H1 (cell line): ENCODE results near the gene XIRP1. TPM values are rescaled to one million over a fixed set of nuclear protein-coding genes. Genes with fewer than 3 reads are reported as not detected.

Experiments used
- CTCF ChIA-PET: fragments of 300-600 bp; sonication (Branson Sonifier 250); formaldehyde crosslinking; loops from one replicate; lab custom pipeline; 2021; ENCODE audit not compliant: partially characterized antibody; lab: Charles Lee
- POLR2A ChIA-PET: fragments of 300-600 bp; sonication (Branson Sonifier 250); formaldehyde crosslinking; loops from one replicate; lab custom pipeline; 2021; ENCODE audit warnings: inconsistent platforms; ENCODE audit not compliant: partially characterized antibody; lab: Charles Lee
- DNase-seq, 2 experiments: peaks; one replicate each; pipeline versions ENCODE4 v3.0.0 to v3.0.0-alpha.2; 2010 to 2022; ENCODE audit warnings: low spot score in 2 of 2, low read depth in 1 of 2, mixed read lengths in 1 of 2
- FAIRE-seq: peaks from 2 replicates; lab custom pipeline; 2011; peaks lifted over from hg19 to GRCh38; lab: Jason Lieb, UNC
- H2AFZ ChIP-seq: 2 replicates; pipeline ENCODE4 v1.8.1; 2012; ENCODE audit warnings: low read length, inconsistent platforms
- H2AK5ac ChIP-seq: 2 replicates; pipeline ENCODE4 v1.6.1; 2013; ENCODE audit warnings: low read depth, low read length
- H2BK120ac ChIP-seq: replicated peaks from 2 replicates; pipeline ENCODE3; 2013; ENCODE audit warnings: low read depth, low read length, inconsistent platforms
- H2BK12ac ChIP-seq: 2 replicates; pipeline ENCODE4 v1.6.1; 2013; ENCODE audit warnings: low read depth, low read length
- H2BK15ac ChIP-seq: 2 replicates; pipeline ENCODE4 v1.6.1; 2013; ENCODE audit warnings: low read length
- H2BK20ac ChIP-seq: 2 replicates; pipeline ENCODE4 v1.6.1; 2013; ENCODE audit warnings: low read length
- H2BK5ac ChIP-seq: 2 replicates; pipeline ENCODE4 v1.6.1; 2013; ENCODE audit warnings: low read depth, low read length
- H3K14ac ChIP-seq: 2 replicates; pipeline ENCODE4 v1.6.1; 2013; ENCODE audit warnings: inconsistent platforms; ENCODE audit not compliant: insufficient read length
- H3K18ac ChIP-seq: 2 replicates; pipeline ENCODE4 v1.6.1; 2013; ENCODE audit warnings: low read length; ENCODE audit errors: extremely low read depth
- H3K23ac ChIP-seq: 2 replicates; pipeline ENCODE4 v1.6.1; 2013; ENCODE audit warnings: inconsistent platforms; ENCODE audit not compliant: insufficient read length
- H3K23me2 ChIP-seq: 2 replicates; pipeline ENCODE4 v1.6.1; 2013; ENCODE audit warnings: low read depth, low read length
- H3K27ac ChIP-seq: 2 replicates; pipeline ENCODE4 v1.6.1; 2011; ENCODE audit warnings: low read depth, low read length, inconsistent platforms
- H3K27me3 ChIP-seq, 4 experiments: replicated peaks in 1 of 4; 1 replicate in 1 of 4; 2 replicates in 3 of 4; pipeline versions ENCODE4 v1.6.1 to v1.8.1; 2011 to 2013; ENCODE audit warnings: low read length in 3 of 4, mild to moderate bottlenecking in 3 of 4, inconsistent platforms in 2 of 4, mixed read lengths in 2 of 4, moderate library complexity in 1 of 4; ENCODE audit not compliant: control insufficient read depth in 3 of 4, insufficient read depth in 3 of 4; ENCODE audit errors: extremely low read depth in 1 of 4
- H3K36me3 ChIP-seq, 4 experiments: 2 replicates each; pipeline versions ENCODE4 v1.6.1 to v1.8.1; 2011 to 2013; ENCODE audit warnings: mild to moderate bottlenecking in 4 of 4, low read length in 3 of 4, moderate library complexity in 2 of 4, control low read depth in 1 of 4, inconsistent platforms in 1 of 4; ENCODE audit not compliant: insufficient read depth in 4 of 4, control insufficient read depth in 2 of 4
- H3K4ac ChIP-seq: replicated peaks from 2 replicates; pipeline ENCODE3; 2013; ENCODE audit warnings: low read length, low read depth, mixed read lengths, inconsistent platforms; ENCODE audit not compliant: insufficient read length
- H3K4me1 ChIP-seq, 4 experiments: replicated peaks in 1 of 4; 1 replicate in 1 of 4; 2 replicates in 3 of 4; pipeline versions ENCODE4 v1.6.1 to v1.8.1; 2011 to 2013; ENCODE audit warnings: low read length in 3 of 4, inconsistent platforms in 2 of 4, mixed read lengths in 1 of 4; ENCODE audit not compliant: insufficient read depth in 4 of 4, control insufficient read depth in 3 of 4
- H3K4me2 ChIP-seq, 2 experiments: 2 replicates each; pipeline versions ENCODE4 v1.6.1 to v1.8.1; 2011 to 2013; ENCODE audit warnings: low read depth in 2 of 2, low read length in 2 of 2, control low read depth in 1 of 2, inconsistent platforms in 1 of 2, mild to moderate bottlenecking in 1 of 2; ENCODE audit not compliant: insufficient read depth in 1 of 2
- H3K4me3 ChIP-seq, 4 experiments: fragments of 200-600, 300-600 bp in 1 of 4; sonication (generic), shearing (Covaris generic), sonication (Bioruptor Twin) in 1 of 4; 2 replicates each; pipeline versions ENCODE4 v1.5.1 to v1.8.1; 2011 to 2016; ENCODE audit warnings: low read length in 4 of 4, low read depth in 3 of 4, control low read depth in 2 of 4, inconsistent platforms in 2 of 4, mild to moderate bottlenecking in 2 of 4, mixed read lengths in 1 of 4, moderate library complexity in 1 of 4; ENCODE audit not compliant: insufficient read depth in 2 of 4; ENCODE audit errors: extremely low read depth in 1 of 4
- H3K56ac ChIP-seq: replicated peaks from 2 replicates; pipeline ENCODE3; 2013; ENCODE audit warnings: low read depth, mild to moderate bottlenecking, mixed read lengths, low read length, inconsistent platforms; ENCODE audit not compliant: insufficient read length
- H3K79me1 ChIP-seq: 2 replicates; pipeline ENCODE4 v1.6.1; 2013; ENCODE audit warnings: low read depth, low read length, control low read depth
- H3K79me2 ChIP-seq, 2 experiments: 2 replicates each; pipeline versions ENCODE4 v1.6.1 to v1.8.1; 2012 to 2013; ENCODE audit warnings: low read length in 2 of 2, mild to moderate bottlenecking in 2 of 2, inconsistent platforms in 1 of 2; ENCODE audit not compliant: insufficient read depth in 2 of 2, control insufficient read depth in 1 of 2
- H3K9ac ChIP-seq, 4 experiments: replicated peaks in 1 of 4; 1 replicate in 1 of 4; 2 replicates in 3 of 4; pipeline versions ENCODE4 v1.6.1 to v1.8.1; 2011 to 2013; ENCODE audit warnings: low read depth in 3 of 4, low read length in 3 of 4, control low read depth in 2 of 4, mild to moderate bottlenecking in 2 of 4, moderate library complexity in 2 of 4, inconsistent platforms in 1 of 4; ENCODE audit errors: extremely low read depth in 1 of 4
- H3K9me3 ChIP-seq, 2 experiments: 2 replicates each; pipeline versions ENCODE4 v1.6.1 to v1.8.1; 2012 to 2013; ENCODE audit warnings: mild to moderate bottlenecking in 2 of 2, moderate library complexity in 2 of 2, control low read depth in 1 of 2, inconsistent platforms in 1 of 2, low read depth in 1 of 2, low read length in 1 of 2, mixed read lengths in 1 of 2; ENCODE audit not compliant: insufficient read depth in 2 of 2
- H4K20me1 ChIP-seq, 2 experiments: replicated peaks in 1 of 2; 2 replicates each; pipeline versions ENCODE3 to v1.8.1; 2011 to 2013; ENCODE audit warnings: inconsistent platforms in 2 of 2, low read length in 2 of 2, mild to moderate bottlenecking in 1 of 2; ENCODE audit not compliant: insufficient read depth in 2 of 2, control insufficient read depth in 1 of 2
- H4K5ac ChIP-seq: 2 replicates; pipeline ENCODE4 v1.6.1; 2013; ENCODE audit warnings: low read length, low read depth, mixed read lengths, inconsistent platforms; ENCODE audit not compliant: insufficient read length
- H4K8ac ChIP-seq: 2 replicates; pipeline ENCODE4 v1.8.0; 2013; ENCODE audit warnings: mild to moderate bottlenecking, moderate library complexity, low read length, inconsistent platforms; ENCODE audit not compliant: insufficient read depth; ENCODE audit errors: extremely low read depth
- H4K91ac ChIP-seq: replicated peaks from 2 replicates; pipeline ENCODE3; 2013; ENCODE audit warnings: low read length, mixed read lengths, inconsistent platforms; ENCODE audit not compliant: insufficient read length
- ASH2L ChIP-seq: fragments of 200-600, 300-600 bp; sonication (generic); IDR thresholded peaks from one replicate; pipeline ENCODE4 v1.7.1; 2017; ENCODE audit warnings: low read length
- EZH2 ChIP-seq: fragments of 200-600 bp; sonication (generic); IDR thresholded peaks from 2 replicates; pipeline ENCODE4 v1.7.1; 2012; ENCODE audit warnings: low read depth, mild to moderate bottlenecking, moderate library complexity, low read length, inconsistent platforms; ENCODE audit not compliant: severe bottlenecking
- JUND ChIP-seq: IDR thresholded peaks from 2 replicates; pipeline ENCODE4 v1.6.1; 2011; ENCODE audit warnings: mild to moderate bottlenecking, improper control_type of control experiment, low read length
- PHF8 ChIP-seq: fragments of 200-600 bp; sonication (generic); conservative IDR thresholded peaks from 2 replicates; pipeline ENCODE4 v1.7.1; 2012; ENCODE audit warnings: low read depth, mild to moderate bottlenecking, inconsistent platforms, low read length, moderate library complexity
- SP4 ChIP-seq: IDR thresholded peaks from 2 replicates; pipeline ENCODE4 v1.6.1; 2012; ENCODE audit warnings: low read length, inconsistent platforms
- WGBS, 2 experiments: shearing (Covaris generic) in 1 of 2; methylation state at CpG; one replicate each; pipeline versions ENCODE4 v1.1.6 to v1.1.7; 2013 to 2015; ENCODE audit warnings: low lambda C conversion rate in 2 of 2, mixed read lengths in 2 of 2, inconsistent platforms in 1 of 2, low coverage in 1 of 2, missing lambda C conversion rate in 1 of 2; ENCODE audit not compliant: insufficient replicate concordance in 2 of 2, insufficient coverage in 1 of 2, insufficient read length in 1 of 2; ENCODE audit errors: extremely low coverage in 1 of 2, missing lambda C conversion rate in 1 of 2; 5-methylcytosine and 5-hydroxymethylcytosine counted together
- polyA plus RNA-seq, 7 experiments: library from polyadenylated mRNA; depleted of rRNA in 3 of 7; stranded (reverse) in 5 of 7; unstranded in 2 of 7; fragments of >200 nt in 5 of 7; fragments of 200-250 nt in 2 of 7; gene quantifications; 1 replicate in 5 of 7; 2 replicates in 1 of 7; 4 replicates in 1 of 7; pipeline versions ENCODE4 v1.2.1 to v1.2.3, GENCODE V29; 2011 to 2013; ENCODE audit warnings: missing spikeins in 2 of 7, mixed read lengths in 2 of 7
- total RNA-seq: library from RNA; stranded (reverse); fragmentation: NEBNext Ultra II Directional; extraction: Animal tissue kit (Norgen Biotek cat#: 25700); gene quantifications from 2 replicates; pipeline ENCODE4 v1.2.1, GENCODE V29; 2021
- TF ChIP-seq, protein P1 (sequence below): IDR thresholded peaks from 2 replicates; pipeline ENCODE4 v1.6.1; 2012; ENCODE audit warnings: inconsistent platforms
- TF ChIP-seq, protein P2 (sequence below): IDR thresholded peaks from 2 replicates; pipeline ENCODE4 v1.6.1; 2011; ENCODE audit warnings: low read depth, mild to moderate bottlenecking, low read length; ENCODE audit not compliant: insufficient read depth

XIRP1 gene
- total and polyA plus RNA-seq, 2 of the 8 experiments (the other 6 are each of a cell fraction or from before 2014, with no cell fraction given), result not detected

DNA sequence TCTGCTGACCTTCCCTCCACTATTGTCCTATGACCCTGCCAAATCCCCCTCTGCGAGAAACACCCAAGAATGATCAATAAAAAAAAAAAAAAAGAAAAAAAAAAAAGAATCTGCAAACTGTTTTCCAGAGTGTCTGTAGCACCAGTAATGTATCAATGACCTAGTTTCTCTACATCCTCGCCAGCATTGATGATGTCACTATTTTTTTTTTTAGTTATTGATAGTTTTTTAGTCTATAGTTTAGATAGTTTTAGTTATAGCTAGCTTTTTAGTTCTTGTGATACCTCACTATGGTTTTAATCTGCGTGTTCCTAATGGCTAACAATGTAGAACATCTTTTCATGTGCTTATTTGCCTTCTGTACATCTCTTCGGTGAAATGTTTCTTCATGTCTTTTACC is 36.1 kb upstream of the XIRP1 start:
- H2AFZ ChIP-seq, result no peak overlapping the region
- H3K4me3 ChIP-seq, result no peak overlapping the region
- ChIA-PET POLR2A (no interaction called here), CTCF (interaction anchor here (1.2 kb wide), 1 partner anchor 13 kb away, joined by 3 read pairs; no protein-coding TSS in a partner anchor)
- no peaks in the 10 kb centered on the region for H4K20me1 ChIP-seq
- H2BK15ac ChIP-seq, result no peak overlapping the region
- no peak overlapping the region for H3K14ac ChIP-seq
- H3K27ac ChIP-seq, result no peak overlapping the region
- H2AK5ac ChIP-seq, result no peak overlapping the region
- no peaks in the 10 kb centered on the region for H3K4me1 ChIP-seq
- H3K79me1 ChIP-seq, result no peaks in the 10 kb centered on the region
- no peaks in the 10 kb centered on the region for H3K79me2 ChIP-seq
- TF ChIP-seq PHF8 (no peak), ASH2L (no peak), EZH2 (no peak), SP4 (no peak), JUND (no peak)
- TF ChIP-seq, protein P1, sequence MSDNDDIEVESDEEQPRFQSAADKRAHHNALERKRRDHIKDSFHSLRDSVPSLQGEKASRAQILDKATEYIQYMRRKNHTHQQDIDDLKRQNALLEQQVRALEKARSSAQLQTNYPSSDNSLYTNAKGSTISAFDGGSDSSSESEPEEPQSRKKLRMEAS, result no peak
- TF ChIP-seq, protein P2, sequence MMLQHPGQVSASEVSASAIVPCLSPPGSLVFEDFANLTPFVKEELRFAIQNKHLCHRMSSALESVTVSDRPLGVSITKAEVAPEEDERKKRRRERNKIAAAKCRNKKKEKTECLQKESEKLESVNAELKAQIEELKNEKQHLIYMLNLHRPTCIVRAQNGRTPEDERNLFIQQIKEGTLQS, result no peak
- FAIRE-seq (no peak), DNase-seq (no peak)
- H2BK5ac ChIP-seq, result no peak overlapping the region
- H3K9ac ChIP-seq, result no peak overlapping the region
- H2BK12ac ChIP-seq, result no peak overlapping the region
- no peaks in the 10 kb centered on the region for H3K9me3 ChIP-seq
- no peak overlapping the region for H2BK120ac ChIP-seq
- no peaks in the 10 kb centered on the region for H3K36me3 ChIP-seq
- 92% methylated on average over 3 of the region's 4 CpGs; no CpG with 5 or more reads in 1 of the 2 experiments for WGBS, 2 experiments
- H3K27me3 ChIP-seq, result no peaks in the 10 kb centered on the region
- H3K23me2 ChIP-seq, result 0 out of 2 replicates have a peak, but pooled peaks cover 1% of the 10 kb centered on the region
- H3K56ac ChIP-seq, result no peak overlapping the region
- H3K18ac ChIP-seq, result no peak overlapping the region
- no peak overlapping the region for H4K5ac ChIP-seq
- H4K91ac ChIP-seq, result no peak overlapping the region
- no peak overlapping the region for H3K23ac ChIP-seq
- no peak overlapping the region for H2BK20ac ChIP-seq
- H4K8ac ChIP-seq, result no peak overlapping the region
- H3K4ac ChIP-seq, result no peak overlapping the region
- H3K4me2 ChIP-seq, result no peak overlapping the region
